Coronary artery (tissue), 2 donors: ENCODE data around the gene MET.

Source experiments
- DNase-seq: peaks from one replicate; pipeline ENCODE4 v3.0.0-alpha.2; 2017; ENCODE audit warnings: low spot score
- H3K27ac ChIP-seq, 2 donors: fragments of 200-600 bp; sonication (generic); one replicate each; pipeline ENCODE4 v1.5.1; 2016 to 2019
- H3K4me3 ChIP-seq: fragments of 200-600 bp; sonication (generic); 2 replicates; pipeline ENCODE4 v1.5.1; 2016; ENCODE audit warnings: mild to moderate bottlenecking, moderate library complexity
- TF ChIP-seq, protein P1 (sequence below): fragments of 200-600 bp; sonication (generic); IDR thresholded peaks from one replicate; pipeline ENCODE4 v1.5.1; 2019; ENCODE audit warnings: antibody characterized with exemption

MET gene

DNA sequence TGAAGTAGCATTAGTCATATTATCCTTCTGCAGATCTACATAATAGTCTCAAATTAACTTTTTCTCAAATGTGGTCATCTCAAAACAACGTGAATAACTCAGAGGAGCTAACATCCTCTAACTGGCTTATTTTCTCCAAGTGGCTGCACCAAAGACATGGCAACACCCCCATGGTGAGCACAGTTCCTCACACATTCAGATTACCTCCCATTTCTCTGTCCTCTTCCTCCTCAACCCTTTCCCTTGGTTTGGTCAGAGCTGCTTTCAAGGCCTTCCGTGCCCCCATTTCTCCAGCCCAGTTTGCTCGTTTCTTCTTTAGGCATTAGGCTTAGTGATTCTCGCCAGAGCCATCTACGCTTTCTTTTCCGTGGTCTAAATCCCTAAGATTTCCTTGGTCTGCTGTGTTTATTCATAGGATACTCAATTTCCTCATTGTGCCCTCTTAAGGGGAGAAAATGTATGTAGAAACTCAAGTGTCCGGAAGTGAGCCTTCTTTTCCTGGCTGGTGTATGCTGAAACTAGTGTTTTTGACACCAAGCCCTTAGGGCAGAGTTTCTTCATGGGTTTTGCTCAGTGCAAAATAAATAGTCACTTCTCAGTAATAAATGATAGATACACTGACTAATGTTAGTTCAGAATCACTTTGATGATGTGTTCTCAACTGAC lies 2.6 kb downstream of the MET start:
- Histone ChIP-seq H3K4me3 (no peak overlapping the region), H3K27ac (no peak overlapping the region)
- TF ChIP-seq, protein P1, sequence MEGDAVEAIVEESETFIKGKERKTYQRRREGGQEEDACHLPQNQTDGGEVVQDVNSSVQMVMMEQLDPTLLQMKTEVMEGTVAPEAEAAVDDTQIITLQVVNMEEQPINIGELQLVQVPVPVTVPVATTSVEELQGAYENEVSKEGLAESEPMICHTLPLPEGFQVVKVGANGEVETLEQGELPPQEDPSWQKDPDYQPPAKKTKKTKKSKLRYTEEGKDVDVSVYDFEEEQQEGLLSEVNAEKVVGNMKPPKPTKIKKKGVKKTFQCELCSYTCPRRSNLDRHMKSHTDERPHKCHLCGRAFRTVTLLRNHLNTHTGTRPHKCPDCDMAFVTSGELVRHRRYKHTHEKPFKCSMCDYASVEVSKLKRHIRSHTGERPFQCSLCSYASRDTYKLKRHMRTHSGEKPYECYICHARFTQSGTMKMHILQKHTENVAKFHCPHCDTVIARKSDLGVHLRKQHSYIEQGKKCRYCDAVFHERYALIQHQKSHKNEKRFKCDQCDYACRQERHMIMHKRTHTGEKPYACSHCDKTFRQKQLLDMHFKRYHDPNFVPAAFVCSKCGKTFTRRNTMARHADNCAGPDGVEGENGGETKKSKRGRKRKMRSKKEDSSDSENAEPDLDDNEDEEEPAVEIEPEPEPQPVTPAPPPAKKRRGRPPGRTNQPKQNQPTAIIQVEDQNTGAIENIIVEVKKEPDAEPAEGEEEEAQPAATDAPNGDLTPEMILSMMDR: no peak
- no peak for DNase-seq

DNA sequence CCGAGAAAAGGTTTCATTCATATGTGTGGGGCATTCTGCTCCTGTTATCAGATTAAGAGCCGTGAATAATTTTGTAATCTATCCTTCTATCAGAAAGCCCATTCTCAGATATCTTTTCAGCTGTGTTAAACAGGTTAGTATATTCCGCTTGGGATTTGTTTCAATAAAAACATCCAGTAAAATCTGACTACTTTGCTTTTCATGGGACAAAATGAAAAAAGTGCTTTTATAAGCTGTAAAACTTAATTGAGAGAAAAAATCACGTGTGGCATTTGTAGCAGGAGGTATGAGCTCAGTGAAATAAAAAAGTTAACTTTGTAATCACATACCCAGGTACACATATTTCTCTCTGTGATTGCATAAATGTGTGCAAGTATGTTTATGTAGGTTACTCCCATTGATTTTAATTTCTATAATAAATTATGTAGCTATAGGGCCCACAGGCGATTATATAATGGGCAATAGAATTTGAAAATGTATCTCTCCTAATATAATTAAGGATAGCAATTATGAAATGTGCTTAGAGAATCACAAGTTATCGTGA lies 3.9 kb downstream of the MET start:
- Histone ChIP-seq H3K4me3 (no peak overlapping the region), H3K27ac (no peak overlapping the region)
- TF ChIP-seq, protein P1: no peak
- no peak for DNase-seq

DNA sequence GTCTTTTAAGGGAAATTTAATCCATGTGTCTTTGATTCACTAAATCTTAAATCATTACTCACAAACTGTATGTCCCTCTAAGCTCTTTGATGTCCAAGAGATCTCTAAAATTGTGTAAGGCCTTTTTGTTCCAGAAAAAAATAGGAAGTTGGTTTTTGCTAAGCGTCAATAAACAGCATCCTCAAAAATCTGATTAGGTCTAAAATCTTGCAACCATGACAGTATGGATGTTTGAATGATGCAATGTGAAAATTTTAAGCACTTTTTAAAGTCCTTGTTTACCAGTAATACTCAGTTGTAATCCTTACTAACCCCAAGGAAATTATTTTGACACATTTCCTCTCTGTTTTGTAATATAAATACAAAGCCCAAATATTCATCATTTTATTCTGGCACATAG lies 6.8 kb downstream of the MET start:
- no peak for DNase-seq
- Histone ChIP-seq H3K4me3 (no peak overlapping the region), H3K27ac (no peak overlapping the region)
- TF ChIP-seq, protein P1: no peak

DNA sequence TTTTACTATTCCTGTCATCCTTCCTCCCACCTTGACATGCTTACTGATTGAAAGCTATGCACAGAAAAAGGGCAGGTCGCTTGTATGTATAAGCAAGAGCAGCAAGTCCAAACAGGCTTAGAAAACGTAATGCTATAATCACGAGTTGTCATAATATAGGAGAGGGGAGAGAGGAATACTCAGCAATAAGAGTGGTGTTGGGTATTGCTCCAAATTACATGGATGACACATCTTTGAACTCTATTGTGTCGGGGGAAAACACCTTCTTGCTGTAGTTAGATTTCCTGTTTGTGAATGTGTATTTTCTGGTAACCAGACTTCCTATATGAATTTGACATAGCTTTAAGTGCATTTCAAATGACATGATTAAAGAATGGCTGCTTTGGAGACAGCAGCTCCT lies 7.5 kb downstream of the MET start:
- no peak for DNase-seq
- TF ChIP-seq, protein P1: no peak
- Histone ChIP-seq H3K4me3 (no peak overlapping the region), H3K27ac (no peak overlapping the region)

DNA sequence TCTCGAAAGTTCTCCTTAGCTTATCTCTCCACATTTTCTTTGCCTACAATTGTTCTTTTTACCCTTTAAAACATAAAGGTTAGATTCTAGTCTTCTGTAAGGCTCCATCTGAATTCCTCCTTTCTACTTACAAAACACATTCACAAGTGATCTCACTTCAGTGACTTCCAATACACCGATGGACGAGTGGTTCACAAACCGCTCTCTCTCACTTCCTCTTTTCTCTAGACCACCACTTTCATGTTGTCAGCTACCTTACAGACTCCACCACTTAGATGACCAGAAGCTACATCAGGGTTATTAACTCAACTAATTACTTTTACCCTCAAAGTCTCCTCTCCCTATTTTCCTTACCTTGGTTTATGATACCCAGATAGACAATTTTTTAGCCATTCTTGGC lies 11.8 kb downstream of the MET start:
- DNase-seq: no peak
- TF ChIP-seq, protein P1: no peak
- Histone ChIP-seq H3K27ac (no peak overlapping the region), H3K4me3 (no peak overlapping the region)

DNA sequence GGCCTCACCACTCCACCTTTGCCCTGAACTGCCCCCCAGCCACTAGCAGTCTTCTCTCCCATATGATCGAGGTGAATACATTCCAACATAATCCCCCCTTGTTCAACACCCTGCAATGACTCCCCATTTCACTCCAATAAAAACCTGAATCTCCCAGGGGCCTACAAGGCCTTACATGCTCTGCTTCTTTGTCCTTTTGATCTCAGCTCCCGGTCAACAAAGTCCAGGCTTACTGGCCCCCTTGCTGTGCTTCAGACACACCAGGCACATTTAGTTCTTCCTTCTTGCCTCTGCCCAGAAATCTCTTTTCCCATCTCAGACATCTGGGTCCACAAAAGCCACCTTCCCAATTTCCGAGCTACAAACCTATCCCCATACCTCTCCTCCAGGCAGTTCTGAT lies 14.0 kb downstream of the MET start:
- TF ChIP-seq, protein P1: no peak
- no peak for DNase-seq
- H3K4me3 ChIP-seq: no peak overlapping the region
- no peak overlapping the region for H3K27ac ChIP-seq

DNA sequence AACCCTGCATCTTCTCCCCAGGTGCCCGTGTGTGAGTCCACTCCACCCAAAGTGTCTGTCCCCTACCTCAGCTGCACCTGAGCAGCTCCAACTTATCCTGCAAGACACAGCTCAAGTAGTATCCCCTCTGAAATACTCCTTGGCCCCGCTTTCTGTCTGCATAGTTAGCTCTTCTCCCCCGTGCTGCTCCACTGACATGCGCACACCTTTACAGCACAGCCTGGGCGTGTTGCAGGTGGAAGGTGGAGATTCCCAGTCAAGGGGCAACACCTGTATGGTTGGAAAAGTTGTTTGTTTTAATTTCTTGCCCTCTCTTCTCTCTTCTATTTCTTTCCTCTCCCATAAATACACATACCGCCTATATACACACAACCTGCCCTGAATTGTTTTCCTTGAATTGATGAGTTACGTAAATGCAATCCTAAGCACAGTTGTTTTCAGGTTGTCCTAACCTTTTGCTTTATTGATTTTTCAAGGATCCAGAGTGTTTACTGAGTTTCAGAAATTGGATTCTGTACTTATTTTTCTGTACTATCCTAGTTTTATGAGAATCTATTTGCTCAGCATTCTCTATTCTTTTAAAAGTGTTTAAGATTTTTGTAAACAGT lies 14.9 kb downstream of the MET start:
- TF ChIP-seq, protein P1: no peak
- Histone ChIP-seq H3K27ac (no peak overlapping the region), H3K4me3 (no peak overlapping the region)
- DNase-seq: no peak
